ENCODE measurements around the gene FADS2. TPM values are rescaled to one million over a fixed set of nuclear protein-coding genes. Genes with fewer than 3 reads are reported as not detected.

FADS2 gene
- total RNA-seq, 1 experiment from 2014 or later: 36.3 TPM

- H3K36me3 ChIP-seq (ENCODE audit: control insufficient read depth, insufficient read depth, low read length): peaks cover 3% of the 10 kb centered on the region; the same call in 1 of the 2 replicates
- H3K27ac Mint-ChIP-seq (ENCODE audit: unreplicated experiment): no peak overlapping the region
These were observed 18.4 kb downstream of the FADS2 start for GRCh38 chr11:61846362-61847020.

GRCh38 chr11:61847914-61848581, 19.9 kb downstream of the FADS2 start:
- no peak for TF ChIP-seq CTCF (IDR thresholded peaks at IDR 0.05; ENCODE audit: insufficient read depth in 1 of 2, low read depth in 1 of 2, low read length in 1 of 2, severe bottlenecking in 1 of 2, unreplicated experiment in 1 of 2)
- ChIA-PET CTCF (interaction anchor here (0.6 to 0.8 kb wide), 2 partner anchors 51 to 323 kb away, joined by 3 read pairs; no protein-coding TSS in a partner anchor), POLR2A (no interaction called here)
- Mint-ChIP-seq H3K36me3 (ENCODE audit: insufficient read depth, unreplicated experiment) (peaks cover 6% of the 10 kb centered on the region), H3K4me3 (ENCODE audit: unreplicated experiment) (no peak overlapping the region), H3K27me3 (ENCODE audit: insufficient read depth, unreplicated experiment) (no peaks in the 10 kb centered on the region), H3K9me3 (ENCODE audit: unreplicated experiment) (no peaks in the 10 kb centered on the region), H3K27ac (ENCODE audit: unreplicated experiment) (no peak overlapping the region), H3K4me1 (ENCODE audit: low read depth, unreplicated experiment) (no peaks in the 10 kb centered on the region)
- DNase-seq: no peak
- Histone ChIP-seq H3K36me3 (ENCODE audit: control insufficient read depth, insufficient read depth, low read length) (peaks cover 1% of the 10 kb centered on the region; the same call in 1 of the 2 replicates), H3K4me3 (ENCODE audit: low read depth, low read length) (no peak overlapping the region), H3K4me1 (no peaks in the 10 kb centered on the region), H3K9me3 (no peaks in the 10 kb centered on the region), H3K27me3 (replicated peaks; ENCODE audit: control insufficient read depth, insufficient read depth, low read length) (no peaks in the 10 kb centered on the region)
- BruUV-seq (replicated peaks): no TSS peak
- intact Hi-C loops (cut with micrococcal nuclease; ENCODE audit: unreplicated experiment): no loop called here

More at GRCh38 chr11:61846362-61847020, 18.4 kb downstream of the FADS2 start:
- no TSS peak for BruUV-seq (replicated peaks)
- Histone ChIP-seq H3K27me3 (replicated peaks; ENCODE audit: control insufficient read depth, insufficient read depth, low read length) (no peaks in the 10 kb centered on the region), H3K4me1 (no peaks in the 10 kb centered on the region), H3K4me3 (ENCODE audit: low read depth, low read length) (no peak overlapping the region), H3K9me3 (no peaks in the 10 kb centered on the region)
- H3K4me3 Mint-ChIP-seq (ENCODE audit: unreplicated experiment): no peak overlapping the region
- no peaks in the 10 kb centered on the region for H3K9me3 Mint-ChIP-seq (ENCODE audit: unreplicated experiment)
- POLR2A ChIA-PET: no interaction called here
- H3K36me3 Mint-ChIP-seq (ENCODE audit: insufficient read depth, unreplicated experiment): peaks cover 6% of the 10 kb centered on the region
- intact Hi-C loops (cut with micrococcal nuclease; ENCODE audit: unreplicated experiment): no loop called here
- H3K4me1 Mint-ChIP-seq (ENCODE audit: low read depth, unreplicated experiment): no peaks in the 10 kb centered on the region
- DNase-seq: no peak
- CTCF ChIA-PET: interaction anchor here (0.6 kb wide), 1 partner anchor 232 kb away, joined by 3 read pairs; no protein-coding TSS in a partner anchor
- no peaks in the 10 kb centered on the region for H3K27me3 Mint-ChIP-seq (ENCODE audit: insufficient read depth, unreplicated experiment)
- no peak for TF ChIP-seq CTCF (IDR thresholded peaks at IDR 0.05; ENCODE audit: insufficient read depth in 1 of 2, low read depth in 1 of 2, low read length in 1 of 2, severe bottlenecking in 1 of 2, unreplicated experiment in 1 of 2)

DNA sequence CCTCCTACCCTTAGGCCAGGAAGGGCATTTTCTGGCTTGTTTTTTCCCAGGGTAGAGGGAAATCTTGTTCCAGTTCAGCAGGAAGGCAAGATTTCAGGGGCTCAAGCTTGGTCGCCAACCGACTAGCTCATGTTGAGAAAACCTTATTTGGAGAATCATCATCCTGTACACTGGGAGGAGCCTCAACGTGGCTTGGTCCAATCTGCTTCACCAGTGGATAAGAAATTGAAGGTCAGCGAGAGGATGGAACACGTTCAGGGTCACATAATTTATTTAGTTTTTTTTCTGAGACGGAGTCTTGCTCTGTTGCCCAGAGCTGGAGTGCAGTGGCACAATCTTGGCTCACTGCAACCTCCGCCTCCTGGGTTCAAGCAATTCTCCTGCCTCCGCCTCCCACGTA, 20.5 kb downstream of the FADS2 start:
- Histone ChIP-seq H3K27me3 (replicated peaks; ENCODE audit: control insufficient read depth, insufficient read depth, low read length) (no peaks in the 10 kb centered on the region), H3K36me3 (ENCODE audit: control insufficient read depth, insufficient read depth, low read length) (peaks cover 1% of the 10 kb centered on the region; the same call in 1 of the 2 replicates), H3K9me3 (no peaks in the 10 kb centered on the region), H3K4me3 (ENCODE audit: low read depth, low read length) (no peak overlapping the region), H3K4me1 (no peaks in the 10 kb centered on the region)
- Mint-ChIP-seq H3K9me3 (ENCODE audit: unreplicated experiment) (no peaks in the 10 kb centered on the region), H3K27me3 (ENCODE audit: insufficient read depth, unreplicated experiment) (no peaks in the 10 kb centered on the region), H3K4me3 (ENCODE audit: unreplicated experiment) (no peak overlapping the region), H3K36me3 (ENCODE audit: insufficient read depth, unreplicated experiment) (no peaks in the 10 kb centered on the region), H3K4me1 (ENCODE audit: low read depth, unreplicated experiment) (no peaks in the 10 kb centered on the region), H3K27ac (ENCODE audit: unreplicated experiment) (no peak overlapping the region)
- no TSS peak for BruUV-seq (replicated peaks)
- ChIA-PET CTCF (interaction anchor here (0.6 to 0.8 kb wide), 2 partner anchors 51 to 323 kb away, joined by 3 read pairs; no protein-coding TSS in a partner anchor), POLR2A (no interaction called here)
- intact Hi-C loops (cut with micrococcal nuclease; ENCODE audit: unreplicated experiment): no loop called here
- no peak for DNase-seq
- no peak for TF ChIP-seq CTCF (IDR thresholded peaks at IDR 0.05; ENCODE audit: insufficient read depth in 1 of 2, low read depth in 1 of 2, low read length in 1 of 2, severe bottlenecking in 1 of 2, unreplicated experiment in 1 of 2)

Data from Caco-2 (cell line).